ENCODE data around the gene FDX2. TPM values are rescaled to one million over a fixed set of nuclear protein-coding genes. Genes with fewer than 3 reads are reported as not detected.

The FDX2 gene
- total and polyA plus RNA-seq, 2 experiments from 2014 or later = 28.9 to 70.9 TPM

- Histone ChIP-seq H3K27me3 (no peaks in the 10 kb centered on the region), H3K36me3 (peaks cover 21% of the 10 kb centered on the region), H3K27ac (no peak overlapping the region), H3K4me1 (ENCODE audit: low read depth) (peaks cover 4% of the 10 kb centered on the region), H3K9me3 (ENCODE audit: low read depth) (no peaks in the 10 kb centered on the region), H3K4me3 (peak overlapping the region; percentile 50)
- no peak for TF ChIP-seq CTCF (IDR thresholded peaks at IDR 0.05; ENCODE audit: low read depth, low read length)
- no peak for DNase-seq (ENCODE audit: low read depth in 1 of 2, low spot score in 1 of 2)
Measured at GRCh38 chr19:10332158-10332964, 16.5 kb upstream of the FDX2 start.

GRCh38 chr19:10329555-10329954 is 13.7 kb upstream of the FDX2 start:
- Histone ChIP-seq H3K4me3 (no peak overlapping the region), H3K36me3 (peaks cover 32% of the 10 kb centered on the region), H3K4me1 (ENCODE audit: low read depth) (no peaks in the 10 kb centered on the region), H3K27ac (no peak overlapping the region), H3K27me3 (no peaks in the 10 kb centered on the region), H3K9me3 (ENCODE audit: low read depth) (no peaks in the 10 kb centered on the region)
- no peak for DNase-seq (ENCODE audit: low read depth in 1 of 2, low spot score in 1 of 2)
- TF ChIP-seq CTCF (IDR thresholded peaks at IDR 0.05; ENCODE audit: low read depth, low read length) = no peak

- no peaks in the 10 kb centered on the region for H3K4me1 ChIP-seq (ENCODE audit: low read depth)
- H3K27me3 ChIP-seq = no peaks in the 10 kb centered on the region
- DNase-seq (ENCODE audit: low read depth in 1 of 2, low spot score in 1 of 2) = no peak
- peaks cover 35% of the 10 kb centered on the region for H3K36me3 ChIP-seq
- H3K9me3 ChIP-seq (ENCODE audit: low read depth) = no peaks in the 10 kb centered on the region
- no peak overlapping the region for H3K4me3 ChIP-seq
- no peak for TF ChIP-seq CTCF (IDR thresholded peaks at IDR 0.05; ENCODE audit: low read depth, low read length)
- no peak overlapping the region for H3K27ac ChIP-seq
Measured at GRCh38 chr19:10328558-10329429, 13.0 kb upstream of the FDX2 start.

- no peaks in the 10 kb centered on the region for H3K9me3 ChIP-seq (ENCODE audit: low read depth)
- DNase-seq (ENCODE audit: low read depth in 1 of 2, low spot score in 1 of 2) = no peak
- no peak overlapping the region for H3K4me3 ChIP-seq
- H3K27me3 ChIP-seq = no peaks in the 10 kb centered on the region
- H3K36me3 ChIP-seq = peaks cover 45% of the 10 kb centered on the region
- H3K4me1 ChIP-seq (ENCODE audit: low read depth) = no peaks in the 10 kb centered on the region
- H3K27ac ChIP-seq = no peak overlapping the region
- no peak for TF ChIP-seq CTCF (IDR thresholded peaks at IDR 0.05; ENCODE audit: low read depth, low read length)
Measured at GRCh38 chr19:10327793-10328192, 12.0 kb upstream of the FDX2 start.

GRCh38 chr19:10325732-10326131 is 9.9 kb upstream of the FDX2 start:
- no peak for DNase-seq (ENCODE audit: low read depth in 1 of 2, low spot score in 1 of 2)
- no peak overlapping the region for H3K4me3 ChIP-seq
- no peak overlapping the region for H3K27ac ChIP-seq
- H3K36me3 ChIP-seq = peaks cover 65% of the 10 kb centered on the region
- H3K27me3 ChIP-seq = no peaks in the 10 kb centered on the region
- H3K9me3 ChIP-seq (ENCODE audit: low read depth) = no peaks in the 10 kb centered on the region
- TF ChIP-seq CTCF (IDR thresholded peaks at IDR 0.05; ENCODE audit: low read depth, low read length) = no peak
- H3K4me1 ChIP-seq (ENCODE audit: low read depth) = no peaks in the 10 kb centered on the region

All from cardiac muscle cell (in vitro differentiated cells and primary cell).